CD4-positive, alpha-beta T cell (primary cell): ENCODE measurements around the gene QKI. TPM values are rescaled to one million over a fixed set of nuclear protein-coding genes. Genes with fewer than 3 reads are reported as not detected.

Experiments used
- ATAC-seq: fragments of 200-7000 bp; cut with Tn5 transposase; one replicate; pipeline ENCODE4 v1.10.0; 2022; ENCODE audit warnings: mild to moderate bottlenecking; ENCODE audit not compliant: poor library complexity
- CTCF ChIA-PET: fragments of 350-600 bp; sonication (Branson Sonifier 250); formaldehyde crosslinking; loops from one replicate; lab custom pipeline; 2021; ENCODE audit warnings: antibody characterized with exemption, inconsistent platforms; lab: Charles Lee
- POLR2A ChIA-PET: fragments of 350-600 bp; sonication (Branson Sonifier 250); formaldehyde crosslinking; loops from one replicate; lab custom pipeline; 2021; ENCODE audit warnings: antibody characterized with exemption, inconsistent platforms; lab: Charles Lee
- DNase-seq, 14 experiments: peaks; one replicate each; pipeline ENCODE4 v3.0.0-alpha.2; 2013 to 2020; ENCODE audit warnings: mixed read lengths in 2 of 14
- H3K27ac ChIP-seq, 2 donors: one replicate each; pipeline versions ENCODE4 v1.5.1 to v1.7.0; 2013; ENCODE audit warnings: low read length in 2 of 2, low read depth in 1 of 2, mild to moderate bottlenecking in 1 of 2
- H3K27me3 ChIP-seq, 2 experiments: 1 replicate in 1 of 2; 2 replicates in 1 of 2; pipeline versions ENCODE4 v1.6.1 to v1.7.0; 2013; ENCODE audit warnings: low read length in 2 of 2, control low read depth in 1 of 2, mild to moderate bottlenecking in 1 of 2, moderate library complexity in 1 of 2; ENCODE audit not compliant: insufficient read depth in 2 of 2, control insufficient read depth in 1 of 2
- H3K36me3 ChIP-seq: one replicate; pipeline ENCODE4 v1.6.1; 2013; ENCODE audit warnings: low read length, control low read depth; ENCODE audit not compliant: insufficient read depth
- H3K4me1 ChIP-seq: one replicate; pipeline ENCODE4 v1.6.1; 2013; ENCODE audit warnings: low read length, control low read depth; ENCODE audit not compliant: insufficient read depth
- H3K4me3 ChIP-seq: one replicate; pipeline ENCODE4 v1.5.1; 2013; ENCODE audit warnings: mild to moderate bottlenecking, low read length, moderate library complexity
- H3K9me3 ChIP-seq, 2 experiments: 1 replicate in 1 of 2; 2 replicates in 1 of 2; pipeline versions ENCODE4 v1.6.1 to v1.7.0; 2013; ENCODE audit warnings: low read length in 2 of 2, mild to moderate bottlenecking in 2 of 2, control low read depth in 1 of 2, moderate library complexity in 1 of 2; ENCODE audit not compliant: control insufficient read depth in 1 of 2, insufficient read depth in 1 of 2
- H3K27ac Mint-ChIP-seq: one replicate; pipeline ENCODE4 v1.8.0; 2020; ENCODE audit warnings: mixed read lengths
- H3K27me3 Mint-ChIP-seq: one replicate; pipeline ENCODE4 v1.8.0; 2021; ENCODE audit warnings: mixed read lengths
- H3K36me3 Mint-ChIP-seq: one replicate; pipeline ENCODE4 v1.8.0; 2021; ENCODE audit warnings: low read depth, mixed read lengths
- H3K4me1 Mint-ChIP-seq: one replicate; pipeline ENCODE4 v1.8.0; 2021; ENCODE audit warnings: low read depth, mixed read lengths
- H3K4me3 Mint-ChIP-seq: one replicate; pipeline ENCODE4 v1.8.0; 2020; ENCODE audit warnings: mild to moderate bottlenecking, mixed read lengths
- H3K9me3 Mint-ChIP-seq: one replicate; pipeline ENCODE4 v1.8.0; 2020; ENCODE audit warnings: mixed read lengths
- intact Hi-C, 2 experiments: fragments of 100-400 bp; cut with DNase I in 1 of 2; cut with micrococcal nuclease in 1 of 2; formaldehyde crosslinking; loops; one replicate each; pipeline versions ENCODE4 v1.15.1 to v1.9.0; 2023 to 2025; cut with DNase I, micrococcal nuclease
- total RNA-seq, 174 experiments: library from RNA in 2 of 174; stranded (reverse) in 2 of 174; gene quantifications; one replicate each; pipeline ENCODE4 v1.2.3 and lab custom pipeline; 2021 to 2026
- TF ChIP-seq, protein P1 (sequence below): fragments of 200-600 bp; IDR thresholded peaks from one replicate; pipeline ENCODE4 v1.8.0; 2022; ENCODE audit warnings: antibody characterized with exemption, mild to moderate bottlenecking

Gene QKI
- total RNA-seq, 2 experiments from 2014 or later = 60.7 to 67.3 TPM

DNA sequence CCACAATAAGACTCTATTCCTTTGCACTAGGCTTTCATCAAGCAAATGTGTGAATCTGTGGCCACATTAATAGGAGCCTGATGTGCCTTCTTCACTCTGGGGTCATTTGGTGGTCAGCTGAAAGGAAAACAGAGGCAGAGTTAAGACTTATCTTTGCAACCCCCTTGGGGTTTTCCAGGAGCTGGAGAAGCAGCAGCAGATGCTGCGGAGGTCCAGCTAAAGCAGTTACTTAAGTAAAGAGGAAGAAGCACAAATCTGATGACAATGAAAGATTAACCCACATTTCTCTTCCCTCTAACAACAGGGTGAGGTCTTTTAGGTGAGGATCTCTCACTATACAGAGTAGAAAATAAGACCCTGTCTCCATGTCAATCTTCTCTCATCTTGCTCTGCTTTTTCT, 45.4 kb upstream of the QKI start:
- Mint-ChIP-seq H3K4me3 (no peak overlapping the region), H3K27me3 (peaks cover 24% of the 10 kb centered on the region), H3K27ac (no peak overlapping the region), H3K4me1 (peaks cover 7% of the 10 kb centered on the region), H3K9me3 (no peaks in the 10 kb centered on the region), H3K36me3 (no peaks in the 10 kb centered on the region)
- intact Hi-C loops = no loop called here
- ChIA-PET CTCF (no interaction called here), POLR2A (no interaction called here)
- H3K27ac ChIP-seq = no peak overlapping the region
- H3K36me3 ChIP-seq = no peaks in the 10 kb centered on the region
- DNase-seq (no peak), ATAC-seq (no peak)
- peaks cover 4% of the 10 kb centered on the region for H3K4me1 ChIP-seq
- H3K4me3 ChIP-seq = no peak overlapping the region
- TF ChIP-seq, protein P1, sequence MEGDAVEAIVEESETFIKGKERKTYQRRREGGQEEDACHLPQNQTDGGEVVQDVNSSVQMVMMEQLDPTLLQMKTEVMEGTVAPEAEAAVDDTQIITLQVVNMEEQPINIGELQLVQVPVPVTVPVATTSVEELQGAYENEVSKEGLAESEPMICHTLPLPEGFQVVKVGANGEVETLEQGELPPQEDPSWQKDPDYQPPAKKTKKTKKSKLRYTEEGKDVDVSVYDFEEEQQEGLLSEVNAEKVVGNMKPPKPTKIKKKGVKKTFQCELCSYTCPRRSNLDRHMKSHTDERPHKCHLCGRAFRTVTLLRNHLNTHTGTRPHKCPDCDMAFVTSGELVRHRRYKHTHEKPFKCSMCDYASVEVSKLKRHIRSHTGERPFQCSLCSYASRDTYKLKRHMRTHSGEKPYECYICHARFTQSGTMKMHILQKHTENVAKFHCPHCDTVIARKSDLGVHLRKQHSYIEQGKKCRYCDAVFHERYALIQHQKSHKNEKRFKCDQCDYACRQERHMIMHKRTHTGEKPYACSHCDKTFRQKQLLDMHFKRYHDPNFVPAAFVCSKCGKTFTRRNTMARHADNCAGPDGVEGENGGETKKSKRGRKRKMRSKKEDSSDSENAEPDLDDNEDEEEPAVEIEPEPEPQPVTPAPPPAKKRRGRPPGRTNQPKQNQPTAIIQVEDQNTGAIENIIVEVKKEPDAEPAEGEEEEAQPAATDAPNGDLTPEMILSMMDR = no peak
- peaks cover 0 to 4% of the 10 kb centered on the region in 2 experiments for H3K27me3 ChIP-seq
- no peaks in the 10 kb centered on the region for H3K9me3 ChIP-seq

DNA sequence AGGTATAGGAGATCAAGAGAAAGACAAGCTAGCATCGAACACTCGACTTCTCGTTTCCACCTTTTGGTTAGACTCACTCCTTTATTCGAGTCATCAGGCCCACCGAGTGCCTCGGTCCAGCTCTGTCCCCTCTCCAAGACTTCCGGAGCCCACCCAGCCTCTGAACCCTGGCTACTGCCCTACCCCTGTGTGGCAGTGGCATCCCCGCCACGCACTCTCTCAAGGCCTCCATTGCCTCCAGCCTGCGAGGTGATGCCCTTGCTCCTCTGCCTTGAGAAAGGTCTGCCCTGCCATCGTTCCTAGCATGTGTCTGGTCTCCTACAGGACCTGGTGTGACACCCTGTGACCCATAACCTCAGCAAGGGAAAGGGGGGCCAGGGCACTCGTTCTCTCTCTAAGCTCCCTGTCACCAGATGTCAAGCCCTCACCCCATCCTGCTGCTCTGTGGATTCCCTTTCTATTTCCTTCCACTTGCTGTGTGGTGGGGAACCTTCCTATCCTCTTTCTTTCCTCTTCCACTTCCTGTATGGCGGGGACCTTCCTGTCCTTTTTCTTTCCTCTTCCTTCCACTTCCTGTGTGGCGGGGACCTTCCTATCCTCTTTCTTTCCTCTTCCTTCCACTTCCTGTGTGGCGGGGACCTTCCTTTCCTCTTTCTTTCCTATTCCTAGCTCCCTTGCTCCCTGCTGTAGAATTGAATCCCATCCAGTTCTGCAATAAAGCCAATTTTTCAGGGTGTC, 44.7 kb upstream of the QKI start:
- H3K27ac Mint-ChIP-seq = no peak overlapping the region
- CTCF ChIA-PET = no interaction called here
- intact Hi-C loops = no loop called here
- H3K4me1 Mint-ChIP-seq = peaks cover 7% of the 10 kb centered on the region
- H3K9me3 ChIP-seq = no peaks in the 10 kb centered on the region
- H3K36me3 Mint-ChIP-seq = no peaks in the 10 kb centered on the region
- H3K36me3 ChIP-seq = no peaks in the 10 kb centered on the region
- no peak overlapping the region for H3K4me3 Mint-ChIP-seq
- peaks cover 0 to 4% of the 10 kb centered on the region in 2 experiments for H3K27me3 ChIP-seq
- H3K4me1 ChIP-seq = peaks cover 4% of the 10 kb centered on the region
- no peak for DNase-seq
- H3K9me3 Mint-ChIP-seq = no peaks in the 10 kb centered on the region
- H3K27ac ChIP-seq = no peak overlapping the region
- H3K4me3 ChIP-seq = no peak overlapping the region
- POLR2A ChIA-PET = no interaction called here
- ATAC-seq = no peak
- TF ChIP-seq, protein P1 = no peak
- H3K27me3 Mint-ChIP-seq = peaks cover 30% of the 10 kb centered on the region

GRCh38 chr6:163370464-163371117, 43.9 kb upstream of the QKI start:
- no peaks in the 10 kb centered on the region for H3K36me3 Mint-ChIP-seq
- ATAC-seq = no peak
- no peaks in the 10 kb centered on the region for H3K9me3 Mint-ChIP-seq
- H3K27me3 Mint-ChIP-seq = peaks cover 31% of the 10 kb centered on the region
- H3K36me3 ChIP-seq = no peaks in the 10 kb centered on the region
- intact Hi-C loops = no loop called here
- H3K27ac ChIP-seq = no peak overlapping the region
- no peak overlapping the region for H3K4me3 Mint-ChIP-seq
- H3K4me3 ChIP-seq = no peak overlapping the region
- peaks cover 4% of the 10 kb centered on the region for H3K4me1 ChIP-seq
- no peak for DNase-seq
- ChIA-PET POLR2A (no interaction called here), CTCF (no interaction called here)
- no peaks in the 10 kb centered on the region for H3K9me3 ChIP-seq
- peaks cover 0 to 4% of the 10 kb centered on the region in 2 experiments for H3K27me3 ChIP-seq
- peaks cover 7% of the 10 kb centered on the region for H3K4me1 Mint-ChIP-seq
- H3K27ac Mint-ChIP-seq = no peak overlapping the region
- TF ChIP-seq, protein P1 = no peak
